HepG2 (cell line): Measurements from ENCODE around the gene MICALL2. TPM values are rescaled to one million over a fixed set of nuclear protein-coding genes. Genes with fewer than 3 reads are reported as not detected.

Source experiments
- ATAC-seq: fragments of 200-7000 bp; cut with Tn5 transposase; 3 replicates; pipeline ENCODE4 v1.9.1; 2020; ENCODE audit warnings: mild to moderate bottlenecking, moderate library complexity
- BruUV-seq: library from RNA; stranded (reverse); fragments of 400-500 nt; replicated peaks from 2 replicates; lab custom pipeline; 2021; lab: Mats Ljungman, UMichigan
- CTCF ChIA-PET: fragments of 300-600 bp; formaldehyde crosslinking; extraction: SDS; loops from one replicate; lab custom pipeline; 2021; ENCODE audit warnings: low total read pairs, inconsistent platforms, low intra/inter-chr PET ratio; lab: Yijun Ruan, JAX
- POLR2A ChIA-PET: fragments of 350-600 bp; sonication (Branson Sonifier 250); formaldehyde crosslinking; loops from one replicate; lab custom pipeline; 2020; ENCODE audit warnings: antibody characterized with exemption, inconsistent platforms; lab: Yijun Ruan, JAX
- DNase-seq: peaks from one replicate; pipeline ENCODE4 v3.0.0-alpha.2; 2015; ENCODE audit warnings: low spot score
- FAIRE-seq: peaks from 3 replicates; lab custom pipeline; 2011; peaks lifted over from hg19 to GRCh38; lab: Jason Lieb, UNC
- H2AFZ ChIP-seq: one replicate; pipeline ENCODE4 v1.6.1; 2011; ENCODE audit warnings: low read length, inconsistent platforms
- H3K27ac ChIP-seq: fragments of 300-600 bp; 3 replicates; pipeline ENCODE4 v1.8.0; 2011; ENCODE audit warnings: mixed run types, mild to moderate bottlenecking, mixed read lengths, low read length, inconsistent platforms; ENCODE audit not compliant: insufficient read depth; ENCODE audit errors: extremely low read length
- H3K27me3 ChIP-seq, 2 experiments: fragments of 200-600 bp in 1 of 2; 2 replicates in 1 of 2; 3 replicates in 1 of 2; pipeline versions ENCODE4 v1.6.0 to v1.8.0; 2011; ENCODE audit warnings: low read length in 2 of 2, mild to moderate bottlenecking in 2 of 2, moderate library complexity in 2 of 2, inconsistent platforms in 1 of 2; ENCODE audit not compliant: insufficient read depth in 2 of 2, control insufficient read depth in 1 of 2
- H3K36me3 ChIP-seq, 2 experiments: fragments of 200-600 bp in 1 of 2; replicated peaks in 1 of 2; 2 replicates in 1 of 2; 3 replicates in 1 of 2; pipeline versions ENCODE4 v1.5.1 to v1.8.0; 2011; ENCODE audit warnings: low read length in 2 of 2, inconsistent platforms in 1 of 2; ENCODE audit not compliant: insufficient read depth in 2 of 2, control insufficient read depth in 1 of 2
- H3K4me1 ChIP-seq: 2 replicates; pipeline ENCODE4 v1.5.1; 2012; ENCODE audit warnings: low read length, inconsistent platforms; ENCODE audit not compliant: insufficient read depth
- H3K4me2 ChIP-seq: 2 replicates; pipeline ENCODE4 v1.6.0; 2011; ENCODE audit warnings: low read depth, low read length, inconsistent platforms
- H3K4me3 ChIP-seq, 3 experiments: fragments of 200-600 bp in 1 of 3; sonication (generic), shearing (Covaris generic) in 1 of 3; replicated peaks in 1 of 3; 2 replicates each; pipeline ENCODE4 v1.5.1; 2011 to 2016; ENCODE audit warnings: low read length in 3 of 3, inconsistent platforms in 2 of 3, low read depth in 2 of 3, mild to moderate bottlenecking in 2 of 3, control low read depth in 1 of 3, mixed read lengths in 1 of 3; ENCODE audit not compliant: insufficient read depth in 1 of 3
- H3K79me2 ChIP-seq: one replicate; pipeline ENCODE4 v1.6.1; 2011; ENCODE audit warnings: low read length, inconsistent platforms; ENCODE audit not compliant: insufficient read depth
- H3K9ac ChIP-seq: 2 replicates; pipeline ENCODE4 v1.6.0; 2011; ENCODE audit warnings: mild to moderate bottlenecking, low read depth, low read length, inconsistent platforms; ENCODE audit not compliant: insufficient read depth
- H3K9me3 ChIP-seq: 2 replicates; pipeline ENCODE4 v1.5.1; 2012; ENCODE audit warnings: mild to moderate bottlenecking, low read length
- H4K20me1 ChIP-seq: 2 replicates; pipeline ENCODE4 v1.6.0; 2011; ENCODE audit warnings: inconsistent platforms, mild to moderate bottlenecking, low read length, moderate library complexity; ENCODE audit not compliant: insufficient read depth
- CREM ChIP-seq, 2 experiments: sonication (generic) in 1 of 2; formaldehyde crosslinking in 1 of 2; IDR thresholded peaks; 2 replicates each; pipeline versions ENCODE4 v1.4.0 to v1.6.1; 2016 to 2020; ENCODE audit warnings: antibody characterized with exemption in 1 of 2, mild to moderate bottlenecking in 1 of 2, missing genetic modification reagents in 1 of 2
- DDIT3 ChIP-seq: sonication (generic); formaldehyde crosslinking; IDR thresholded peaks from 2 replicates; pipeline ENCODE4 v1.4.0; 2020; ENCODE audit warnings: mild to moderate bottlenecking, missing genetic modification reagents
- EZH2 ChIP-seq: conservative IDR thresholded peaks from 2 replicates; pipeline ENCODE4 v1.6.1; 2012; ENCODE audit warnings: mild to moderate bottlenecking, low read depth, low read length, moderate library complexity
- HNRNPL ChIP-seq: fragments of 200-400 bp; formaldehyde crosslinking; IDR thresholded peaks from 2 replicates; pipeline ENCODE4 v1.6.1; 2017; ENCODE audit warnings: mild to moderate bottlenecking, low read depth, low read length
- HOXA9 ChIP-seq: sonication (generic); formaldehyde crosslinking; IDR thresholded peaks from 2 replicates; pipeline ENCODE4 v1.8.1; 2022; ENCODE audit warnings: missing genetic modification reagents, mild to moderate bottlenecking, moderate library complexity, borderline replicate concordance
- MLX ChIP-seq: IDR thresholded peaks from 2 replicates; pipeline ENCODE4 v1.6.1; 2016
- MXI1 ChIP-seq: IDR thresholded peaks from 3 replicates; pipeline ENCODE4 v1.6.1; 2012; ENCODE audit warnings: low read depth, low read length, inconsistent platforms, borderline replicate concordance
- RARG ChIP-seq: sonication (generic); formaldehyde crosslinking; IDR thresholded peaks from 2 replicates; pipeline ENCODE4 v1.4.0; 2020; ENCODE audit warnings: low read depth, mild to moderate bottlenecking, missing genetic modification reagents
- ZC3H4 ChIP-seq: sonication (generic); formaldehyde crosslinking; IDR thresholded peaks from 2 replicates; pipeline ENCODE4 v1.4.0; 2020; ENCODE audit warnings: missing genetic modification reagents, borderline replicate concordance
- ZGPAT ChIP-seq: IDR thresholded peaks from 2 replicates; pipeline ENCODE4 v1.6.1; 2016; ENCODE audit warnings: mild to moderate bottlenecking
- ZNF329 ChIP-seq: sonication (generic); formaldehyde crosslinking; IDR thresholded peaks from 2 replicates; pipeline ENCODE4 v1.9.0; 2021; ENCODE audit warnings: low read depth, mild to moderate bottlenecking, missing genetic modification reagents
- ZNF766 ChIP-seq: sonication (generic); formaldehyde crosslinking; IDR thresholded peaks from 2 replicates; pipeline ENCODE4 v1.5.0; 2020; ENCODE audit warnings: missing genetic modification reagents, borderline replicate concordance
- ZNF878 ChIP-seq: sonication (generic); formaldehyde crosslinking; IDR thresholded peaks from 2 replicates; pipeline ENCODE4 v1.8.1; 2023; ENCODE audit warnings: mild to moderate bottlenecking, missing genetic modification reagents, moderate library complexity
- WGBS: methylation state at CpG from one replicate; pipeline ENCODE4 v1.1.6; 2017; ENCODE audit warnings: low lambda C conversion rate; 5-methylcytosine and 5-hydroxymethylcytosine counted together
- in situ Hi-C: cut with HindIII; loops from 2 replicates; pipeline ENCODE4 v1.10.0; 2017; ENCODE audit warnings: low pct_unique_long_range_greater_than_20kb; ENCODE audit not compliant: extremely low pct_ligation_motif_present
- intact Hi-C: fragments of 100-400 bp; cut with micrococcal nuclease; formaldehyde crosslinking; loops from one replicate; pipeline ENCODE4 v1.10.0; 2022; ENCODE audit not compliant: unreplicated experiment
- polyA plus RNA-seq, 8 experiments: library from polyadenylated mRNA; depleted of rRNA in 3 of 8; stranded (reverse) in 7 of 8; unstranded in 1 of 8; fragments of >200 nt; fragmentation: Illumina TruSeq in 4 of 8; extraction: Trizol in 4 of 8; gene quantifications; 2 replicates each; pipeline versions ENCODE4 v1.2.1 to v1.2.3, GENCODE V29; 2011 to 2016; ENCODE audit warnings: low read depth in 4 of 8, missing spikeins in 1 of 8, mixed read lengths in 1 of 8; ENCODE audit not compliant: insufficient read depth in 1 of 8
- total RNA-seq, 5 experiments: library from RNA; depleted of rRNA; stranded (reverse); fragments of >200 nt; fragmentation: Illumina TruSeq; extraction: Trizol; gene quantifications; 2 replicates each; pipeline ENCODE4 v1.2.3, GENCODE V29; 2016; ENCODE audit warnings: low read depth in 1 of 5
- TF ChIP-seq, protein P1 (sequence below): IDR thresholded peaks from 2 replicates; pipeline ENCODE4 v1.6.1; 2016; ENCODE audit warnings: control low read depth
- TF ChIP-seq, protein P2 (sequence below): sonication (generic); formaldehyde crosslinking; IDR thresholded peaks from 2 replicates; pipeline ENCODE4 v1.8.0; 2022; ENCODE audit warnings: missing genetic modification reagents, low read depth, mild to moderate bottlenecking, borderline replicate concordance

Gene MICALL2
- total and polyA plus RNA-seq, 2 of the 13 experiments (the other 11 are each of a cell fraction or from before 2014, with no cell fraction given), result 5.8 to 12.4 TPM

GRCh38 chr7:1432411-1433082 is 26.7 kb downstream of the MICALL2 start:
- CTCF ChIA-PET, result interaction anchor here (1.4 kb wide), 1 partner anchor 207 kb away, joined by 13 read pairs; no protein-coding TSS in a partner anchor
- Histone ChIP-seq H4K20me1 (no peaks in the 10 kb centered on the region), H3K27me3 (peaks cover 3 to 10% of the 10 kb centered on the region in 2 experiments; a peak in 1 of 5 replicates), H3K4me1 (peaks cover 47% of the 10 kb centered on the region), H3K9me3 (no peaks in the 10 kb centered on the region), H3K79me2 (no peaks in the 10 kb centered on the region), H3K4me2 (no peak overlapping the region; the same call in 1 of the 2 replicates), H3K36me3 (no peaks in the 10 kb centered on the region), H3K9ac (no peak overlapping the region), H2AFZ (no peak overlapping the region), H3K27ac (no peak overlapping the region), H3K4me3 (peak overlapping the region in 1 of 3 experiments; percentile 23; a peak in 1 of 6 replicates)
- in situ Hi-C loops (loop anchor here (5.0 kb wide), 1 partner anchor 35 kb away; no protein-coding TSS in a partner anchor), intact Hi-C loops (no loop called here)
- DNase-seq (peak; percentile 35), ATAC-seq (peak; percentile 67), FAIRE-seq (no peak)
- no TSS peak for BruUV-seq
- POLR2A ChIA-PET, result no interaction called here
- 20% methylated on average over 9 of the region's 30 CpGs for WGBS
- TF ChIP-seq ZC3H4 (CRISPR knock-in tag) (no peak), EZH2 (no peak), ZNF878 (CRISPR knock-in tag) (no peak), CREM (IDR thresholded peaks at IDR 0.05) (no peak), CREM (CRISPR knock-in tag; IDR thresholded peaks at IDR 0.05) (no peak), MLX (CRISPR knock-in tag) (no peak), MXI1 (no peak), HNRNPL (0 out of 2 replicates have a peak, but pooled peaks have one; percentile 32), RARG (CRISPR knock-in tag) (no peak), ZGPAT (CRISPR knock-in tag) (peak; percentile 37; the same call in 1 of the 2 replicates), DDIT3 (no peak), HOXA9 (CRISPR knock-in tag) (no peak), ZNF766 (CRISPR knock-in tag) (0 out of 2 replicates have a peak, but pooled peaks have one; percentile 26), ZNF329 (CRISPR knock-in tag) (no peak)
- TF ChIP-seq, protein P1, sequence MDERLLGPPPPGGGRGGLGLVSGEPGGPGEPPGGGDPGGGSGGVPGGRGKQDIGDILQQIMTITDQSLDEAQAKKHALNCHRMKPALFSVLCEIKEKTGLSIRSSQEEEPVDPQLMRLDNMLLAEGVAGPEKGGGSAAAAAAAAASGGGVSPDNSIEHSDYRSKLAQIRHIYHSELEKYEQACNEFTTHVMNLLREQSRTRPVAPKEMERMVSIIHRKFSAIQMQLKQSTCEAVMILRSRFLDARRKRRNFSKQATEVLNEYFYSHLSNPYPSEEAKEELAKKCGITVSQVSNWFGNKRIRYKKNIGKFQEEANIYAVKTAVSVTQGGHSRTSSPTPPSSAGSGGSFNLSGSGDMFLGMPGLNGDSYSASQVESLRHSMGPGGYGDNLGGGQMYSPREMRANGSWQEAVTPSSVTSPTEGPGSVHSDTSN (CRISPR knock-in tag), result no peak
- TF ChIP-seq, protein P2, sequence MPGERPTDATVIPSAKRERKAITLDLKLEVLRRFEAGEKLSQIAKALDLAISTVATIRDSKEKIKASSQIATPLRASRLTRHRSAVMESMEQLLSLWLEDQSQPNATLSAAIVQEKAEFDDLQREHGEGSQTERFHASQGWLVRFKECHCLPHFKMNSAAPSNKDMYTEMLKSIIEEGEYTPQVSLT (CRISPR knock-in tag), result no peak
